GM19328 (cell line): ENCODE data around the gene BTD.

ENCODE experiments used
- ATAC-seq: cut with Tn5 transposase; IDR thresholded peaks from one replicate; pipeline ENCODE4 v1.9.1; 2021; ENCODE audit warnings: mild to moderate bottlenecking, moderate library complexity; ENCODE audit not compliant: unreplicated experiment

BTD gene

DNA sequence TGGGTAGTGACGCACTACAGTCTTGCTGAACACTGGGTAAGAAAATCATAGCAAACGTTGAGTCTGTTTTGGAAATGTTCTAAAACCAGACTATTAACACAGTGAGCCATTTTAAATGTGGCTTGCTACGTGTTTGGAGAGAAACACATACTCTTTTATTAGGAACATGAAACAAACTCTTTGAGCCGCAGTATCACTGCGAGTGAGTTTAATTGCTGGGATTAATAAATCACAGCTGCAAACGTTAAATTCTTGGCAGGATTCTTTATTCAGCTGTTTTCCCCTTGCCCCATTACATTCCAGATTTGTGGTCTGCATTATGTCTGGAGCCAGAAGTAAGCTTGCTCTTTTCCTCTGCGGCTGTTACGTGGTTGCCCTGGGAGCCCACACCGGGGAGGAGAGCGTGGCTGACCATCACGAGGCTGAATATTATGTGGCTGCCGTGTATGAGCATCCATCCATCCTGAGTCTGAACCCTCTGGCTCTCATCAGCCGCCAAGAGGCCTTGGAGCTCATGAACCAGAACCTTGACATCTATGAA lies 33.6 kb downstream of the BTD start:
- ATAC-seq, result no peak

- ATAC-seq, result peak; percentile 42
Observed at GRCh38 chr3:15636028-15636709, 34.6 kb downstream of the BTD start.

DNA sequence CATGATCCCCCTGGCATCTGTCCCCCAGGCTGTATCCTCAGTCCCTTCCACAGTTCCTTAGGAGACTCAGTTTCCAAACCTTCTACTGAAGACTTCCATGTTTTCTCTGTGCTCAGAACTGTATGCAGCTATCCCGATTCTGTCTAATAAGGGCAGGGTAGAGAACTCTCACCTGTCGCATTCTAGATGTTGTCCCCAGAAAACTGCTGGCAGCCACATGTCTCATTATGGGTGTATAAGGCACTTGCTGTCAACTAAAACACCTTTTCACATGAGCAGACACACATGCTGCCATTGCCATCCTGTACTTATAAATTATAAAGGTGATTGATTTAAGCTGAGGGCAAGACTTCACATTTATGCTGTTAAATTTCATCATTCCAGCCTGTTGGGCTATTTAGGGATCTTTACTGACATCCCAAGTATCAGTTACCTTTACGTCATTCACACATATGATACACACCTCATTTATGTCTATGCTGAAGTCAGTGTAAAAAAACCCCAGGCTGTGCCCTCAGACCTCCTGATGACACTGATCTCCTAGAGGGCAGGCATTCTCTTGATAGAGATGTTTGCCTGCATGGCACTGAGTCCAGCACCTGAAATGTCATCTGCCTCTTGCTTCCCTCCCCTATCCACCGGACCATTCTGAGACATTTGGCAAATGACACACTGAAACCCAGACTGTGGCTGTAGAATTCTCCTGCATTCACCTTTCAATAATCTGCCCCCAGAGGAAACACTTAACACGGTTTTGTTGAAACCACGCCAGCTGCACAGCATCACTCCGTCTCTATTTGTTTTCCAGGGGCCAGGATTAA lies 35.8 kb downstream of the BTD start:
- no peak for ATAC-seq

DNA sequence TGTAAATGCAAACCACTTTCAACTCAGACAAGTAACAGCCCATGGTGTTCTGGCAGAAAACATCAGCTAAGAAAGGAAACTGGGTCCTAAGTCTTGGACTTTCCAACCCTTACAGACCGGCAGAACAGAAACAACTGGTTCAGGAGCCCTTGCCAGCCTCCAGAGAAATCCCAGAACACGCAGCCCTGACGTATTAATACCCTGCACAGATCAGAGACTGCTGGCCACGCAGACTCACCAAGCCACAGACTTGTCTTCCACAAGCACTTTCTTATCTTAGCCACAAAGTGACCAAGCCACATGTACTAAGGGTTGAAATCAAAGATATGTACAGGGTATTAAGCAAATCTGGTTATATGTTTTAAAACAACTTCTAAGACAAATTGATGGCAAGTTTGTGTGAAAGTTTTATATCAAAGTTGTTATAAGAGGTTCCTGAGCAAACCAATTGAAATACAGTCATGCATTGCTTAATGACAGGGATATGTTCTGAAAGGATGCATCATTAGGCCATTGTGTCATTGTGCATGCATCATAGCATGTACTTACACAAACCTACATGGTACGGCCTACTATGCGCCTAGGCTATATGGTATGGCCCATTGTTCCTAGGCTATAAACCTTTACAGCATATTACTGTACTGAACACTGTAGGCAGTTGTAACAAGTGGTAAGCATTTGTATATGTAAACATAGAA lies 36.8 kb downstream of the BTD start:
- ATAC-seq, result no peak

- no peak for ATAC-seq
Observed at GRCh38 chr3:15638891-15639262, 37.3 kb downstream of the BTD start.

- ATAC-seq, result no peak
Observed at GRCh38 chr3:15645246-15645645, 43.7 kb downstream of the BTD start.

DNA sequence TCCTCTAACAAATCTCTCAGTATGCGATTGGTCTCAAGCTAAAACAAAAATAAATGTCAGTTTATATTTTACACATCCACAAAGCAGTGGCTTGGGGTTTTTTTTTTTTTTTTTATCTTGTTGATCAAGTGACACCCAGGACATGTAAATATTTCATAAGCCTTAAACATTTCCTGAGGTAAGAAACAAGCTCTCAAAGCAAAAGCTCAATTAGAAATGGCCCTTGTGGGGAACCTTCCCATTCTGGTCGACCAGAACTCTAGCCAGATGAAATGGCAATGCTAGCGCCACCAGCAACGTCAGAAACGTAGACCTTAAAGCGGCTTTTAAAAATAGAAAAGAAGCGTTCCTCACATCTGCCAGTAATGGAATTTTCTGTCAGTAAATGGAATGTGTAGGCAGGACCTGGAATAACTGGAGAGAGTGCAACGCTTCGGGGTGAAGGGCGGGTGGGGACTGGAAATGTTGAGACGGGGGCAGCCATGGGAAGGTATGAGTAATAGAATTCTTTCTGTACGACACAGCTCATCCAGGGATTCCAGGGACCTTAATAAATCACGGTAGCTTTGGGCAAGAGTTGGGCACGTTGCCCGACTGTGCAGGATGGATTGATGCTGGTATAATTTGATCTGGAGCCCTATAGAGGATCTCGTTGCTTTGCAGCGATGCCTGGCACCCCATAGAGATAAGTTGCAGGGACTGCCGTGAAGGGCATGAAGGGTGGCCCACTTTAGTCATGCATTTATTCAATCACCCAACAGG lies 44.4 kb downstream of the BTD start:
- ATAC-seq, result no peak

DNA sequence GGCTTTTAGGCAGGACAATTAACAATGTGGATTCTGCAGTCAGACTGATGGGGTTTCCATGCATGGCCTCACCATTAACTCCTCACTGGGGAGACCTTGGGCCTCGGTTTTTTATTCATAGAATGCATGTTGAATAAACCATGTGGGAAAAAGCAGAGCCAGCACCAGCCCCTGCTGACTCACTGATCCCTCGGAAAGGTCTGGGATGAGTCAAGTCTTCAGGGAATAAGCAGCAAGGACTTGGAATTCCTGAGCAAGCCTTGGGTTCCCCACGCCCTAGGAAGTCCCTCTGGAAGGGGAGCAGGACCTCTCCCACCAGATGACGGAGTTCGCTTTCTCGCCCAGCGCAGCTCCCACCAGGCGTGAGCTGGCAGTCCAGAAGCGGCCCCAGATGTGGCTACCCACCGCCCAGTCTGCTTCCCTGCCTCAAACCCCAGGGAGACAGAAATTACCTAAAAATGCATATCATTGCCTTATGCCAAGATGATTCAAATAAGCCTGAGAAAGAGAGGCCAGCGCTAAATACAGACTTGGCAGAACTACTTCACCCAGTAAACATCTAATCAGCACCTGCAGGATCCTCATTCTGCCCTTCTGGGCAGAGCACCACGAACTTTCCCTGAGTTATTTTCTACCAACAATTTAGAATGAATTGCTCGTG lies 45.4 kb downstream of the BTD start:
- peak; percentile 5 for ATAC-seq

GRCh38 chr3:15647611-15648167 lies 46.1 kb downstream of the BTD start:
- peak; percentile 91 for ATAC-seq

DNA sequence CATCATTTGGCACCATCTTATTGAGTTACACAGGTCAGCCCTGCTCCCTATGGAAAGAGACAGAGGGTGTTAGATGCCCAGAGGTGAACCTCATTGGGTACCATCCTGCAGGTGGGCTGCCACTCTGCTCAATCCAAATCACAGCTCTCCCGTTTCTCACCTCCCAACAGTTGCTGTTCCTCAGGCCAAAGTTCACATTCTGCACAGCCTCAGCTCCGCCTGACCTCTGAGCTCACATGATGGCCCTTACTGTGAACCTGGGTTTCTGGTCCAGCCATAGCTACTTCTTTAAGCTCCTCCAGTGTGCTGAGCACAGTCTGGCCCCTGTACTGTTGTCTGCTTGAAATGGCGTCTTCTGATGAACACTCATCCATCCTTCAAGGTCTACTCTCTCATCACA lies 47.8 kb downstream of the BTD start:
- no peak for ATAC-seq

- no peak for ATAC-seq
Observed at GRCh38 chr3:15649858-15650257, 48.3 kb downstream of the BTD start.

- no peak for ATAC-seq
Observed at GRCh38 chr3:15651396-15651795, 49.9 kb downstream of the BTD start.

GRCh38 chr3:15653321-15653720 lies 51.8 kb downstream of the BTD start:
- ATAC-seq, result no peak

- no peak for ATAC-seq
Observed at GRCh38 chr3:15654127-15654526, 52.6 kb downstream of the BTD start.

DNA sequence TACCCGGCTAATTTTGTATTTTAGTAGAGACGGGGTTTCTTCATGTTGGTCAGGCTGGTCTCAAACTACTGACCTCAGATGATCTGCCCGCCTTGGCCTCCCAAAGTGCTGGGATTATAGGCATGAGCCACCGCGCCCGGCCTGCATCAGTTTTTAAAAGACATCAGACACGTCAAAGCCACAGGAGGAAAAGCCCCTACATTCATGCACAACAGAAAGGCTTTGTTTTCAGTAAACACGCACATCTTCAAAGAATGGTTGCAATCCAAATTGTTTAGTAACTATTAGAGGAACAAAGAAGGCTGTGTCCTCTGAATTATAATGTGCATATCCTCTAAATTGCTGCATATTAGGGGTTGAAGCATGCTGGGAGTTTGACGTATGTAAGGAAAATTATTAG lies 53.3 kb downstream of the BTD start:
- no peak for ATAC-seq

DNA sequence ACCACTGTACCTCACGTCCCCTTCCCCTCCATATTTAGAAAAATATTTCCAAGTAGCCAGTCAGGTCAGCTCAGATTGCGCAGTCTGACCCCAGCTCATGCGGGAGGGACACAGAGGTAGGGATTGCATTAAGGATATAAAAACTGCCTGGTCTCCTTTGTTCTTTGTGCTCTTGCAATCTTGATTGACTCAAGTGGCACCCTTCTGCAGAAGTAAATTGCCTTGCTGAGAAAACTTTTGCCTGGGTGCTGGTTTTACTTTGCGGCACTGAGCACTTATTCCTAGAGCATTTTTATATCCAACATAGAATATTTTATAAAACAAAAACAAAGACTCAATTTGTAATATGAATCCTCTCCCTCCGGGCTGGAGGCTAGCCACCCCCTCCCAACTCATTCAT lies 54.8 kb downstream of the BTD start:
- ATAC-seq, result no peak

DNA sequence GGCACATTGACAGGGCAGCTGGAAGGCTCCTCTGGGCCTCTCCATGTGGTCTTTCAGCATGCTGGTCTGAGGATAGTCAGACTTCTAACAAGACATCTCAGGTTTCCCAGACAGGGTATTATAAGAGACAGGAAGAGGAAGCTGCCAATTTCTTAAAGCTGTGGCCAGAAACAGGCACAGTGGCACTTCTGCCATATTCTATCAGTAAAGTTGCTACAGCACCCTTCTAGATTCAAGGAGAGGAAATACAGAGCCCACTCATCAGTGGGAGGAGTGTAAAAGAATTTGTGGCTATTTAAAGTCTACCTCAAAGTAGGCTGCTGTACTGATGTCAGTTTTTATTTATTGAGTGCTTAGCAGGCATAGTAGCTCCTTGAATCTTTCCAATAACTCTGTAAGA lies 55.5 kb downstream of the BTD start:
- ATAC-seq, result no peak

DNA sequence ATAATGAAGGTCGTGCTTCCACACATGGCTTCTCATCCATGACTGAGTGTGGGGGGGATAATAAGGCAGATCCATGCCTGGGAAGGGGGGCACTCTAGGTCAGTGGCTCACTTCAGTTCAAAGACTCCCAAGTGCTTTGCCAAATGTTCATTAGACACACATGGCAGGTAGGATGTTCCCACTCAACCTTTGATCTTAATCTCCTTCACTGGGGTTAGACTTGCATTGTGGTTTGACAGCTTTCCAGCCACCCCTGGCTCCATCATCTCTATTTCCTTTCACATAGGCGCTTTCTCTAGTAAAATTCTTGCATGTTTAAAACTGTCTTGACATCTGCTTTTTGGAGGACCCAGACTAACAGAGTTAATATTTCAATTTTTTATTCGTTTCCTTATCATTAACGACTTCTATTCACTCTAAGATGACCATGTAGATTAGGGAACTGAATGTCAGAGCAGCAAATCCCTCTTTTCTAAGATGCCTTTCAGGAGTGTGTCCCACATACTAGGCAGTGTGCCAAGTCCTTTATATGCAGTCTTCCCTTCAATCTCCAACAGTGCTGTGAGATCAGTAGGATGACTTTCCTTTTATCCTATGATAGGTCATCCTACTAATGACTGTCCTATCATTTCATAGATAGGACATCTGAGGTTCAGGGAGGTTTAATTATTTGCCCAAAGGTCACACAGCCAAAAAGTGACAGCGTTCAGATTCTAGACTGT lies 57.9 kb downstream of the BTD start:
- ATAC-seq, result no peak
